ENCODE data around the gene KRTAP4-5. TPM values are rescaled to one million over a fixed set of nuclear protein-coding genes. Genes with fewer than 3 reads are reported as not detected.

Gene KRTAP4-5
- total RNA-seq, 2 donors from 2014 or later, result not detected

DNA sequence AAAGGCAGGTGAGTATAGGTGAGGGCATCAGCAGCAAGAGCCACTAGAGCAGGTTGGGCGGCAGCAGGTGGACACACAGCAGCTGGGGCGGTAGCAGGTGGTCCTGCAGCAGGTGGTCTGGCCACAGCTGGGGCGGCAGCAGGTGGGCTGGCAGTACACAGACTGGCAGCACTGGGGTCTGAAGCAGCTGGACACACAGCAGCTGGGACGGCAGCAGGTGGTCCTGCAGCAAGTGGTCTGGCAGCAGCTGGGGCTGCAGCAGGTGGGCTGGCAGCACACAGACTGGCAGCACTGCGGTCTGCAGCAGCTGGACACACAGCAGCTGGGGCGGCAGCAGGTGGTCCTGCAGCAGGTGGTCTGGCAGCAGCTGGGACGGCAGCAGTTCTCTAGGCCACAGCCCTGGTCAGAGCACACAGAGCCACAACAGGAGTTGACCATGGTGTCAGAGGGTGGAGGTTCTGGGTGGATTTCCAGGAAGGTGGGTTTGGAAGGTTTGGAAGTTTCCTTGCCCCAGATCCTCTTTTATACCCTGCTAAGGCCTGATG lies 28.2 kb upstream of the KRTAP4-5 start, which contains the start of gene KRTAP4-2:
Gene KRTAP4-2, minus strand, starts transcription at position 495 of the 545 bp plus-strand sequence. Its CDS starts 57 bp downstream, at position 438.
- Histone ChIP-seq H3K9me3 (no peaks in the 10 kb centered on the region), H3K36me3 (no peaks in the 10 kb centered on the region), H3K4me1 (replicated peaks) (no peaks in the 10 kb centered on the region), H3K4me3 (no peak within 1 kb of the TSS), H3K27me3 (replicated peaks; ENCODE audit: insufficient read depth) (no peaks in the 10 kb centered on the region), H3K27ac (no peak within 1 kb of the TSS)
- no peak for TF ChIP-seq POLR2A (IDR thresholded peaks at IDR 0.05)
- no peak for TF ChIP-seq POLR2AphosphoS5 (IDR thresholded peaks at IDR 0.05)
- TF ChIP-seq, protein P1, sequence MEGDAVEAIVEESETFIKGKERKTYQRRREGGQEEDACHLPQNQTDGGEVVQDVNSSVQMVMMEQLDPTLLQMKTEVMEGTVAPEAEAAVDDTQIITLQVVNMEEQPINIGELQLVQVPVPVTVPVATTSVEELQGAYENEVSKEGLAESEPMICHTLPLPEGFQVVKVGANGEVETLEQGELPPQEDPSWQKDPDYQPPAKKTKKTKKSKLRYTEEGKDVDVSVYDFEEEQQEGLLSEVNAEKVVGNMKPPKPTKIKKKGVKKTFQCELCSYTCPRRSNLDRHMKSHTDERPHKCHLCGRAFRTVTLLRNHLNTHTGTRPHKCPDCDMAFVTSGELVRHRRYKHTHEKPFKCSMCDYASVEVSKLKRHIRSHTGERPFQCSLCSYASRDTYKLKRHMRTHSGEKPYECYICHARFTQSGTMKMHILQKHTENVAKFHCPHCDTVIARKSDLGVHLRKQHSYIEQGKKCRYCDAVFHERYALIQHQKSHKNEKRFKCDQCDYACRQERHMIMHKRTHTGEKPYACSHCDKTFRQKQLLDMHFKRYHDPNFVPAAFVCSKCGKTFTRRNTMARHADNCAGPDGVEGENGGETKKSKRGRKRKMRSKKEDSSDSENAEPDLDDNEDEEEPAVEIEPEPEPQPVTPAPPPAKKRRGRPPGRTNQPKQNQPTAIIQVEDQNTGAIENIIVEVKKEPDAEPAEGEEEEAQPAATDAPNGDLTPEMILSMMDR (IDR thresholded peaks at IDR 0.05), result no peak
- DNase-seq (ENCODE audit: low spot score), result no peak
- 96% methylated on average over 7 of the region's 7 CpGs for WGBS
- intact Hi-C loops (cut with DNase I), result no loop called here

DNA sequence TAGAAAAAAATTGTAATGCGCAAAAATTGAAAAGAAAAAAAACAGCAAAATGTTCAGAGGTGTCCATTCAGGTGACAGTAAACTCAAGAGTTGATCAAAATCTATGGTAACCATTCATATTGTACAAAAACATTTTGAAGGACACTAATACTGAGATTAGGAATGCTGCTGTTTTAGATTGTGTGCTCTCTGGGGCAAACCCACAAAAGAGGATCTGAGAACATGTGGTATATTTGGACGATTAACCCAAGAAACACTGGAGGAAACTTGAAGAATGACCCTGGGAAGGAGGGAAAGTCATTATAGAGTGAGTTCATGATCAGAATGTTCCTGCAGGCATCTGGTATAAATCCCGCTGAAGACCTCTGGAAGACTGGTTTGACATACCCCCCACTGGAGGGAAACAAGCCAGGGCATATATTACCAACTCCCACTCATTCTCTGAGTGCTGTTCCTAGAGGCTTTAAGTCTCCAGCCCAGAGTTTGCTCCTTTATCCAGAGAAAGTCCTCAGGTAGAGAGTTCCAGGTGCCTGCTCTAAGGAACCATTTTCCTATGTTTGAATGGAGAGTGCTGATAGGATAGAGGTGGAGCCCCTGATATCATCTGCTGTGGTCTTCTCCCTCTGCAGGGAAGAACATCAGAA lies 27.2 kb upstream of the KRTAP4-5 start:
- DNase-seq (ENCODE audit: low spot score), result no peak
- H3K36me3 ChIP-seq, result no peaks in the 10 kb centered on the region
- H3K9me3 ChIP-seq, result no peaks in the 10 kb centered on the region
- intact Hi-C loops (cut with DNase I), result no loop called here
- no peak overlapping the region for H3K4me3 ChIP-seq
- no peaks in the 10 kb centered on the region for H3K4me1 ChIP-seq (replicated peaks)
- 83% methylated on average over 3 of the region's 3 CpGs for WGBS
- no peaks in the 10 kb centered on the region for H3K27me3 ChIP-seq (replicated peaks; ENCODE audit: insufficient read depth)
- no peak overlapping the region for H3K27ac ChIP-seq
- TF ChIP-seq POLR2AphosphoS5 (IDR thresholded peaks at IDR 0.05), result no peak
- TF ChIP-seq, protein P1 (IDR thresholded peaks at IDR 0.05), result no peak
- TF ChIP-seq POLR2A (IDR thresholded peaks at IDR 0.05), result no peak

DNA sequence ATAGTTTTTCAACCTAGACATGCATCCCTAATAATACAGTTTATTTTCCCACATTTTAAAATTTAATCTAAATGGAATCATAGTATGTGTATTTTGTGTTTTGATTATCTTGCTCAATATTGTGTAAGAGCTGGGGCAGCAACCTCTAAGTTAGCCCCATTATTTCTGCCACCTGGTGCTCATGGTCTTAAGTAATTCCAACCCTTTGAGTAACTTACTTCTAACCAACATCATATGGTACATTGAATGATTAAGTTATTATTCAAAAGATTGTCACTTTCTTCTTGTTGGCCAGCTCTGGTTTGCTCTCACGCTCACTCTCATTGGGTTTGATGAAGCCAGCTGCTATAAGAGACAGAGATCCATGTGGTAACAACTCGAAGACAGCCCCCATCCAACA lies 22.3 kb upstream of the KRTAP4-5 start:
- Histone ChIP-seq H3K27me3 (replicated peaks; ENCODE audit: insufficient read depth) (no peaks in the 10 kb centered on the region), H3K9me3 (no peaks in the 10 kb centered on the region), H3K36me3 (no peaks in the 10 kb centered on the region), H3K4me3 (no peak overlapping the region), H3K27ac (no peak overlapping the region), H3K4me1 (replicated peaks) (no peaks in the 10 kb centered on the region)
- intact Hi-C loops (cut with DNase I), result no loop called here
- TF ChIP-seq POLR2AphosphoS5 (IDR thresholded peaks at IDR 0.05) (no peak), POLR2A (IDR thresholded peaks at IDR 0.05) (no peak)
- TF ChIP-seq, protein P1 (IDR thresholded peaks at IDR 0.05), result no peak
- 89% methylated on average over 2 of the region's 2 CpGs for WGBS
- DNase-seq (ENCODE audit: low spot score), result no peak

DNA sequence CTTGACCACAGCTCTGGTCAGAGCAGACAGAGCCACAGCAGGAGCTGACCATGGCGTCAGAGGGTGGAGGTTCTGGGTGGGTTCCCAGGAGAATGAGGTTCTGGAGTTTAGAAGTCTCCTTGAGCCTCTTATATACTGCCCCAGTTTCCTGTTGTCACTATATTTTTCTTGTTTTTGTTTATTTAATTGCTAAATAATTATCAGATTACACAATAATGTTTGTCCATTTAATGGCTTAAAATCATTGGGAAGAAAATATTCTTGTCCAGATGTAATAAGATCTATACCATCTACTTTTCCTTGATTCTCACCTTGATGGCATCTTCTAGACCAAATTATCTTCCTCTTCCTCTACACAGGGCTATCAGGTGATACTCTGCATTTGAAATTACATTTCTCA lies 18.5 kb upstream of the KRTAP4-5 start, which contains the start of gene KRTAP4-3:
Gene KRTAP4-3, minus strand, starts transcription at position 101 of the 400 bp plus-strand sequence. Its CDS starts 49 bp downstream, at position 52.
- WGBS, result 64% methylated on average over 1 of the region's 1 CpG
- intact Hi-C loops (cut with DNase I), result no loop called here
- no peak for DNase-seq (ENCODE audit: low spot score)
- no peaks in the 10 kb centered on the region for H3K36me3 ChIP-seq
- H3K4me1 ChIP-seq (replicated peaks), result no peaks in the 10 kb centered on the region
- H3K9me3 ChIP-seq, result no peaks in the 10 kb centered on the region
- H3K27me3 ChIP-seq (replicated peaks; ENCODE audit: insufficient read depth), result no peaks in the 10 kb centered on the region
- no peak for TF ChIP-seq POLR2AphosphoS5 (IDR thresholded peaks at IDR 0.05)
- no peak for TF ChIP-seq POLR2A (IDR thresholded peaks at IDR 0.05)
- TF ChIP-seq, protein P1 (IDR thresholded peaks at IDR 0.05), result no peak
- no peak within 1 kb of the TSS for H3K4me3 ChIP-seq
- H3K27ac ChIP-seq, result no peak within 1 kb of the TSS

DNA sequence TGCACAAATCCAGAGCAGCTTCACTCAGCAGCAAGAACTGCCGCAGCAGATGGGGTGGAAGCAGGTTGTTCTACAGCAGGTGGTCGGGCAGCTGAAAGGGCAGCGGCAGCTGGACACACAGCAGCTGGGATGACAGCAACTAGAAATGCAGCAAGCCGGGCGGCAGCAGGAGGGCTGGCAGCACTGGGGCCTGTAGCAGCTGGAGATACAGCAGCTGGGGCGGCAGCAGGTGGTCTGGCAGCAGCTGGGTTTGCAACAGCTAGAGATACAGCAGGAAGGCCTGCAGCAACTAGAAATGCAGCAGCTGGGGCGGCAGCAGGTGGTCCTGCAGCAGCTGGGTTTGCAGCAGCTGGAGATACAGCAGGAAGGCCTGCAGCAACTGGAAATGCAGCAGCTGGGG lies 17.9 kb upstream of the KRTAP4-5 start:
- no peak for TF ChIP-seq POLR2AphosphoS5 (IDR thresholded peaks at IDR 0.05)
- TF ChIP-seq, protein P1 (IDR thresholded peaks at IDR 0.05), result no peak
- TF ChIP-seq POLR2A (IDR thresholded peaks at IDR 0.05), result no peak
- no peak for DNase-seq (ENCODE audit: low spot score)
- no peaks in the 10 kb centered on the region for H3K4me1 ChIP-seq (replicated peaks)
- no peaks in the 10 kb centered on the region for H3K27me3 ChIP-seq (replicated peaks; ENCODE audit: insufficient read depth)
- WGBS, result 82% methylated on average over 5 of the region's 7 CpGs
- intact Hi-C loops (cut with DNase I), result no loop called here
- H3K27ac ChIP-seq, result no peak overlapping the region
- H3K9me3 ChIP-seq, result no peaks in the 10 kb centered on the region
- no peaks in the 10 kb centered on the region for H3K36me3 ChIP-seq
- no peak overlapping the region for H3K4me3 ChIP-seq

Data from prostate gland (tissue), 2 donors.